Measurements from ENCODE around the gene PRUNE2. TPM values are rescaled to one million over a fixed set of nuclear protein-coding genes. Genes with fewer than 3 reads are reported as not detected.

Gene PRUNE2, protein sequence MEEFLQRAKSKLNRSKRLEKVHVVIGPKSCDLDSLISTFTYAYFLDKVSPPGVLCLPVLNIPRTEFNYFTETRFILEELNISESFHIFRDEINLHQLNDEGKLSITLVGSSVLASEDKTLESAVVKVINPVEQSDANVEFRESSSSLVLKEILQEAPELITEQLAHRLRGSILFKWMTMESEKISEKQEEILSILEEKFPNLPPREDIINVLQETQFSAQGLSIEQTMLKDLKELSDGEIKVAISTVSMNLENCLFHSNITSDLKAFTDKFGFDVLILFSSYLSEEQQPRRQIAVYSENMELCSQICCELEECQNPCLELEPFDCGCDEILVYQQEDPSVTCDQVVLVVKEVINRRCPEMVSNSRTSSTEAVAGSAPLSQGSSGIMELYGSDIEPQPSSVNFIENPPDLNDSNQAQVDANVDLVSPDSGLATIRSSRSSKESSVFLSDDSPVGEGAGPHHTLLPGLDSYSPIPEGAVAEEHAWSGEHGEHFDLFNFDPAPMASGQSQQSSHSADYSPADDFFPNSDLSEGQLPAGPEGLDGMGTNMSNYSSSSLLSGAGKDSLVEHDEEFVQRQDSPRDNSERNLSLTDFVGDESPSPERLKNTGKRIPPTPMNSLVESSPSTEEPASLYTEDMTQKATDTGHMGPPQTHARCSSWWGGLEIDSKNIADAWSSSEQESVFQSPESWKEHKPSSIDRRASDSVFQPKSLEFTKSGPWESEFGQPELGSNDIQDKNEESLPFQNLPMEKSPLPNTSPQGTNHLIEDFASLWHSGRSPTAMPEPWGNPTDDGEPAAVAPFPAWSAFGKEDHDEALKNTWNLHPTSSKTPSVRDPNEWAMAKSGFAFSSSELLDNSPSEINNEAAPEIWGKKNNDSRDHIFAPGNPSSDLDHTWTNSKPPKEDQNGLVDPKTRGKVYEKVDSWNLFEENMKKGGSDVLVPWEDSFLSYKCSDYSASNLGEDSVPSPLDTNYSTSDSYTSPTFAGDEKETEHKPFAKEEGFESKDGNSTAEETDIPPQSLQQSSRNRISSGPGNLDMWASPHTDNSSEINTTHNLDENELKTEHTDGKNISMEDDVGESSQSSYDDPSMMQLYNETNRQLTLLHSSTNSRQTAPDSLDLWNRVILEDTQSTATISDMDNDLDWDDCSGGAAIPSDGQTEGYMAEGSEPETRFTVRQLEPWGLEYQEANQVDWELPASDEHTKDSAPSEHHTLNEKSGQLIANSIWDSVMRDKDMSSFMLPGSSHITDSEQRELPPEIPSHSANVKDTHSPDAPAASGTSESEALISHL (N-terminal part only)
- total RNA-seq, result 100 to 1,000 TPM; 152 to 242 TPM

DNA sequence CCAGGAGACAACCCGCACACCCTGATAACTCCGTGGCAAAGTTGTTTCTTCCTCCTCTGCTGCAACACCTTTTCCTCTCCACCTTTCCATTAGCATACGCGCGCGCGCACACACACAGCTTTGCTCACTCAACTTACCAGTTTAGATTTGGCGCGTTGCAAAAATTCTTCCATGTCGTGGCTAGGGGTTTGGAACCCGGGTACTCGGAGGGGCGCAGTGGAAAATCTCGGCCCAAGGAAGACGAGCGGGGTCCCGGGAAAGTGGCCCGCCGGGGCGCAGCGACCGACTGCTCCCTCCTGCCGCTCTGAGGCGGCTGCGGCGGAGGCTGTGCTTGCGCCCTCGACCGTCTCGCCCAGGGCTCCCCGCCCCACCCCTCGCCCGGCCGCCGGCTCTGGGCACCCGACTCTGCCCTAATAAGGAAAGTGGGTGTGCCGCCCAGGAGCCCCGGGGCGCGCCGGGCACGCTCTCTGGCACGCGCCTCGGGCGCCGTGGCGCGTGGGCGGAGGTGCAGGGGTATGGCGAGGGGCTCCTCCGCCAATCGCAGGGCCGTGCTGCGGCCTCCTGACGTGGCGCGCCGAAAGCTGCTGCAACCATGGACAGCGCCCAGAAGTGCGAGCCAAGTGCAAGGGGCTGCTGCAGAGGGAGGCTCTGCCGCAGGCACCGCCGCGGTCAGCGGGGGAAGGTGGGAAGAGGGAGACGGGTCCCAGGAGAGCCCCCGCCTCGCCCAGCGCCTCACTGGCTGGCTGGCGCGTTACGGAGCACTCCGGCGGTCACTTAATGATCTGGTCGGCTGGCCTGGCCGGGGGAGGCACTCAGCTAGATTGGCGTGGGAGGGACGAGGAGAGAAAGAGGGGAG is at the start of gene PRUNE2:
TSS of gene PRUNE2 (minus strand) at position 324 of the 856 bp plus-strand sequence. CDS start at position 173, 151 bp downstream.

DNA sequence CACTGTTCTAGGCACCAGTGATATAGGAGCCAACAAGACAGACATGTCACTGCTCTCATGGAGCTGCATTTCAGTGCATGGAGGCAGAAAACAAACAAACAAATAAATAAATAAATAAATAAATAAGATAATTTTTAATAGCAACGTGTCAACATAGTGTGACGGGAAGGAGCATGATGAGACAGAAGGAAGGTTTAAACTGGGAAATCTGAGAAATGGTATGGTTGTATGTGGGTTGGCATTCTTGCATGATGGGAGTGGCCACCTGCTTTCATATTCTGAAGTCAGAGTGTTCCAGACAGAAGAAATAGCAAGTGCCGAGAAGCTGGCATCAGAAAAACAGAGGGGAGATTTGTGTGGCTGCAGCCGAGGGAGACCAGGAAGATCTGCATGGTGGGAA is 141.8 kb downstream of the PRUNE2 start, which contains the start of gene PCA3:
TSS of gene PCA3 (plus strand) at position 301 of the 400 bp plus-strand sequence.

Small RNAs within 50 kb of the gene (small RNA-seq; reads per million reads assigned to genes)
- gene AL359314.1, result 0 to 0.04 reads per million in 2 donors

Other genes with a start within 250 kb of the PRUNE2 start
- under 1 TPM; 0.33 to 0.34 TPM for gene PCA3, start 141.7 kb downstream of the PRUNE2 start, total RNA-seq
- gene FOXB2, start 113.5 kb upstream of the PRUNE2 start, total RNA-seq, result not detected